NCI-H2107 treated with DMSO at 0.1 percent for 48 hours (cell line): Measurements from ENCODE around the gene NOB1.
"Not testable (repeated sequence)": the region's sequence is repeated elsewhere in the genome, so short reads cannot be mapped to it uniquely, and the experiment has no call there.

Source experiments
- DNase-seq: peaks from one replicate; lab custom pipeline; 2025; ENCODE audit not compliant: unreplicated experiment; lab: John Stamatoyannopoulos, UW

Gene NOB1

DNA sequence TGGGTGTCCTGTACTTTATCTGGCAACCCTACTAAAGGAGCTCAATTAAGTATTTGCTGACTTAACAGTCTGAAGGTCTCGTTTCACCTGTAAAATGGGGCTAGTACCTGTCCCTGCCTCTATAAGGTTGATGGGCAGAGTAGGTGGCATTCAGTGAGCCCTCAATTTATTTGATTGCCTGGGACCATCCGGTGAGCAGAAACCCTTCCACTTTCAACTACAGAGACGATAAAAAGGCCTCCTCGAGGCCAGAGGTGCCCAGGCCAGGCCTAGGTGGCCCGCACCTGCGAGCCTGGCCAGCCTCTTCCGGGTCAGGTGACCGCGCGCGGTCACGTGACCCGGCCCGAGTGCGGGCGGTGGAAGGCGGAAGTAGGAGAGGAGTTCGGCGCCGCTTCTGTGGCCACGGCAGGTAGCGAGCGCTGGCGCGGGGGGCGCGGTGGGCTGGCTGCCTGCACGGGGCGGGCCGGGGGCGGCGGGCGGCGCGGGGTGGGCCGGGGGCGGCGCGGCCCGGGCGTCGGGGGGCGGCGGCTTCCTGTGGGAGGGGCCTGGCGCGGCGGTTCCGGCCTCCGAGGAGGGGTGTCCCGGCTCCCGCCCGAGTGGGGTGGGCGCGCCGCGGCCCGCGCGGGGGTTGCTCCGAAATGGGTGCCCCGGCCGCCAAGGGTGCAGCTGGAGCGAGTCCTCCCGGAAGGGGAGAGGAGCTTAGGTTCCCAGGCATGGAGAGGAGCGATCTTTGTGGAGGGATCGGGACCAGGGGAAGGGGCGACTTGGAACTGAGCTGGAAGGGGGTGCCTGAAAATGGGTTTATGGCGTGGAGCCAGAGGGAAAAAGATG, 7.5 kb upstream of the NOB1 start, which contains the start of gene WWP2:
Gene WWP2 (plus strand): TSS at position 350 of the 831 bp plus-strand sequence. CDS start 24,679 bp downstream, outside the sequence.
- DNase-seq = peak; percentile 55

DNA sequence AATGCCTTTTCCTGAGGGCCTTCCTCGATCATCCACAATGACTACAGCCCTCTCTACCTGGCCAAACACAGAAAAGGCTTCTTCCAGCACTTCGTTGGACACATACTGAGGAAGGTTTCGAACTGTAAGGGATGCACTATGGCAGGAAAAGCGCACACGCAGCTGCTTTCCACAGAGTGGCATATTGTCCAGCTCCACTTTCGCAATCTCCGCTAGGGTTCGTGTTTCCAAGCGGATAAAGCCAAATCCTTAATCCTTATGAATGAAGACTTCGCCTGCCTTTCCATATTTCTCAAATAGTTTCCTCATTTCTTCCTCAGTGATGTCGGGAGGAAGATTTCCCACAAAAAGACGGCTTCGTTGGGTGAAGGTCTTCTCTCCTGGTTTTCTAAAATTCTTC, 2.6 kb upstream of the NOB1 start:
- not testable (repeated sequence) for DNase-seq

DNA sequence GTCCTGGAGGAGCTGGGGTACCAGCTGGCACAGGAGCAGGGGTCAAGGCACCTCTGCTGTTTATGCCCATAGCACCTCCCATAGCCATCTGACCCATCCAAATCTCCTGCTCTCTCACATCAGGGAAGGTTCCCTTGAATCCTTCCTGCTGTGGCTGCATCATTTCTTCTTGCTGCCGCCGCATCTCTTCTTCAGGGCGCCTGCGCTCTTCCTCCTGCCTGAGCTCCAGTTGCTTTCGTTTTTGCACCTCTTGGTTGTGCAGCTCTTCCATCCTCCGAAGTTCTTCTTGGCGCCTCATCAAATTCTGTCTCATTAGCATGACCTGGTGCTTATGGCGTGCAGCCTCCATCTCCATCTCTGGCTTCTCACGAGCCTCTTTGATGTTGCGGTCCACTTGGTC, 2.0 kb upstream of the NOB1 start:
- DNase-seq = no peak

DNA sequence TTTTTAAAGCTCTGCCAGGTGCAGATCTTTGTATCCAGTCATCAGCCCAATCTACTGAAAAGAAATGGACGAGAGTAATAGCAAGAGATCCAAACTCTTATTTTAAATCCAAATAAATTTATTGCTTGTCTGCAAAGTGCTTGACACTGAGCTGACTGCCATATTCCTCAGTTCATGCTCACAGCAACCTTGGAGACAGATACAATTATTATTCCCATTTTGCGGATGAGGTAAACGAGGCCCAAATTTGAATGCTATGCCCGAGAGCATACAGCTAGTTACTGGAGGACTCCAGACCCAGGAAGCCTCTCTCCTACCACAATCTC, 620 bp downstream of the NOB1 start:
- DNase-seq = no peak

DNA sequence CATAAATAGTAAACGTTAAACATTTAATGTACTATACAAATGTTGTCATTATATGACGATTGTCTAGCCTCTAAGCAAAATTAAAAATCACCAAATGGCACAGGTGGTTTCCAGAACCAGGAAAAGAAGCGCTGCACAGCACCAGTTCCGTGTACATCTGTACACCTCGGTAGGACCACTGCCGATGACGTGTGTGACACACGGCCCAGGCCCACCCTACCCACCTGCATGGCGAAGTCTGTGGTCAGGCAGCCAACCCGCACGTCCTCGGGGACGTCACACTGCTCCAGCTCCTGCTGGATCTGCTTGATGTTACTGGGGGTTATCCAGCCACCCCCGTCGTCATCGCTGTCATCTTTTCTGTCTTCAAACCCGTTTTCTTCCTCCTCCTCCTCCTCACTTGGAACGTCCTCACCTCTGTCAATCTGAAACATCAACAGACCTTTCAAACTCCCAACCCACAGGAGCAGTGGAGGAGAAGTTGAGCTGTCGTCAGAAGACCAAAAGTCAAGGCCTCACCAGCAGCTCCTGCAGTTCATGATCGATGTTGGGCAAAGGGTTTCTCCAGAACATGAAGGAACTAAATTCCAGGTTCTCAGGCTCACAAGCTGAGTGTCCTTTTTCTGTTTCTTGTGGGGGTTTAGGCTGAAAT, 5.9 kb downstream of the NOB1 start:
- DNase-seq = no peak

DNA sequence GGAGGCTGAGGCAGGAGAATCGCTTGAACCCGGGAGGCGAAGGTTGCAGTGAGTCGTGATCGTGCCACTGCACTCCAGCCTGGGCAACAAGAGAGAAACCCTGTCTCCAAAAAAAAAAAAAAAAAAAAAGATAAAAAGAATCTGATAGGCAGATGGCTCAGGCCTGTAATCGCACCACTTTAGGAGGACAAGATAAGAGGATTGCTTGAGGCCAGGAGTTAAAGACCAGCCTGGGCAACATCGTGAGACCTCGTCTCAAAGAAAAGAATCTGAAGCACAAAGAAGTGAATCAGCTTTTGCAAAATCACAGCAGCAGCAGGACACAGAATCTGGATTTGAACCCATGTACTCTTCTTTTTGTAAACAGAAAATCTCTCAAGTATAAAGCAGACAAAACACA, 7.6 kb downstream of the NOB1 start:
- no peak for DNase-seq

DNA sequence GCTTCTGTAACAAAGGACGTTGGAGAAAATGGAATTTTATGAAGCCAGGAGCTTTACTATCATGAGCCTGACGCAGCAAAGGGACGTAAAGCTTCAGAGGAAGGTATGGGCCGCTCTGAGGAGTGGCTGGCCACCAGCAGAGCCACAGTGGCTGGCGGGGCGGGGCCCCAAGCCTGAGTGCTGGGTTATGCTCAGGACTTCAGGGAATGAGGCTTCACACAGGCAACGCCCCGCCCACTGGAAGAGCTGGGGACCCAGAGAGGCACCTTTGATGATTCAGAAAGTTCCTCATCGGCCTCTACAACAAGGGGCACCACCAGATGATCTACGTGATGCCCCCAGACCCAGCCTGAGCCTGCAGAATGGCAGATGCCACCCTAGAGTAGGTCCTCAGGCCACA, 8.8 kb downstream of the NOB1 start:
- DNase-seq = no peak

DNA sequence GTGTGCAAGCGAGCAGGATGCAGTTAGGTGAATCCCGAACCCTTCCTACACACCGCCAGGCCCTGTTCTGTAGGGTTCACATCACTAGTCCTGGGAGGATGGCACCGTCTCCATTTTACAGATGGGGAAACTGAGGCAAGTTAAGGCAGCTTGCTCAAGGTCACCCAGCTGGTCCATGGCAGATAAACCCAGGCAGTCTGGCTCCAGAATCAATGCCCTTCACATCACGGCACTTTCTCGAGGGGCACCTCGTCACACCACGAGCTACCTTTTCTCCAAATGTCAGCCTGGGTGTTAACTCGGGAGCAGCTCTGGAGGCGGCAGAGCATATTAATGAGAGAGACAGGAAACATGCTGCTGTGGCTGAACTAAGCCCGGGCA, 9.5 kb downstream of the NOB1 start:
- DNase-seq = no peak

DNA sequence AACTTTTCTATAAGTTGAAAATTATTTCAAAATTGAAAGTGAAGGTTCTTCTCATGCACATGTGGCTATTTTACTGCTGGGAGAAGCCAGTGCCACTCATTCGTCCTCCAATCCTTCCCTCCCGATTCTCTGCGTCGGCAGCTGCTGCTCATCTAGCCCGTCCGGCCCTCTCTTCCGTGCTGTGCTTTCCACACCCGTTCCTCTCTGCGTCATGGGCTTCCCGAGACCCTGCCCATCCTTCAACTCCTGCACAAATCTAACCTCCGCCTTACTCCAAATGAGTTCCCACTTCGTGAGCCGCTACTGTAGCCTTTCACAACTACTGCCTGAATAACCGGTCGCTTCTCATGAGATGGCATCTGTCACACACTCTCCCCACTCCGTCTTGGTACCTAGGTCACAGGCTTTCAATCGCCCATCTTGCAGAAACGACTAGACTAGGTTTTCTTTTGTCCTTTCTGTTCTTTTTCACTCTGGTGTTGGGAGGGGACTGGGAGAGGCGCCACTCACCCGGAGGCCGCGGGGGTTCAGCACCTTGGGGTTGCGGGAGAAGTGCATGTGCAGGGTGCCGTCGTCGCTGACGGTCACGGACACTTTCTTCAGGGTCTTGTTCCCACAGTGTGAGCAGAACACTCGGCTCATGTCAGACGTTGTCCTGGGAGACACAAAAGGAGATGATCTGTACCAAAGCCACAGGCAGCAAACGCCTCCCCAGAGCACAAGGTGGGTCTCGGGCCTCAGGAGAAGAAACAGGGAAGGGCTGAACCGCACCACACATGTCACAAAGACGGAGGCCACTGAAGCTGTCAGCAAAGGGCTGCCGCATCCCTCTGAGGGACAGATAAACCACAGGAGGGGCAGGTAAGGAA, 10.1 kb downstream of the NOB1 start:
- DNase-seq = no peak

DNA sequence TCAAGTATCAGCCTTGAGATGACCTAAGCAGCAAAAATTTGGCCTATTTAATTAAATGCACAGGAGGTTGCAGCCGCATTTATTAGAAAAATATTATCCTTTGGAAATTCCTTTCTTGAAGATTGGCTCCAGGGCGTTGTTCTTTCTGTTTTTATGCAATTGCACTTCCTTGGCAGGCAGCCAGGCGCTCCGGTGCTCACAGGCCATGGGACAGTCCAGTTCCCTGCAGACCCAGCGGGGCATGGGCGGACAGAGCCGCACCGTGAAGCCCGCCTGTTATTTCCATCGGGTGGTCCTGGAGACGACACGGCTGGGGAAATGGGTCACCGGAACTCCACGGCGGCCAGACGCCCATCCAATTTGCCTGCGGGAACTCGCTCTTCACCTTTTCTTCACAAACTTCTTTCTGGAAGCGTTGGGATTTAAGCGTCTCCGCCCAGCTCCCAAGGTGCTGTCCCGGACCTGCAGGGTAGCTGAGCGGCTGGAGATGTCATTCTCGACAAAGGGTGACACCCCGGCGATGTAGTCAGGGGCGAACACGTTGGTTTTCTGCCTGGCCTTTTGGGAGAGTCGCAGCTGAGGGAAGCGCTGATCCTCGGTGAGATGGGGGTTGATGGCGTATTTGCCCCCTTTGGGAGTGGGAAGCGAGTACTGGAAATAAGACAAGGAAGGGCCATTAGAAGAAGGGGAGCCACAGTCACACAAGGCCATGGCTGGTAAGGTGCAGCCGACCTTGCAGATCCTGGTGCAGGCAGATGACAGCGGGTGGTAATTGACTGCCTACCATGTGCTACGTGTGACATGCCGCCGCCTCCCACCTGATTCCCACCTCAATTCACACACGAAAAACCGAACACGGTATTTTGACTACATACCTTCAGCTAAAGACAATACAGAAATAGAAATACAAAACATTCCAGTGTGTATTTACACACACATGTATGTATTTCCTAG, 12.5 kb downstream of the NOB1 start:
- DNase-seq = no peak

DNA sequence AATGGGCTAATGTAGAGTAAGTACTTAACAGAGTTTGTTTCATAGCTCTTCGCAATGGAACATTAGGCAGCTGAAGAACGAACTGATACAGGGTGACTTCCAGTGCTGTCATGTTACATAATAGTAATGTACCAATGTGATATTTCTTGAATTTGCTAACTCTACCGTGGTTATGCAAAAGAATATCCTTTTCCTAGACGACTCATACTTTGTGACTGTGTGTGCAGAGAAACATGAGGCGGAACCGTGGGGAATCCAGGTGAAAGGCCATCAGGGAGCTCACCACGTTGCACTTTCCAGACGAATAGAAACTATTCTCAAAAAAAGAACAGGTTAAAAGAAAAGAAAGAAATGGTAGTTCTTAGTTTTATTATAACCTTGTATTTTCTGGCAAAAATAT, 13.2 kb downstream of the NOB1 start:
- DNase-seq = no peak

DNA sequence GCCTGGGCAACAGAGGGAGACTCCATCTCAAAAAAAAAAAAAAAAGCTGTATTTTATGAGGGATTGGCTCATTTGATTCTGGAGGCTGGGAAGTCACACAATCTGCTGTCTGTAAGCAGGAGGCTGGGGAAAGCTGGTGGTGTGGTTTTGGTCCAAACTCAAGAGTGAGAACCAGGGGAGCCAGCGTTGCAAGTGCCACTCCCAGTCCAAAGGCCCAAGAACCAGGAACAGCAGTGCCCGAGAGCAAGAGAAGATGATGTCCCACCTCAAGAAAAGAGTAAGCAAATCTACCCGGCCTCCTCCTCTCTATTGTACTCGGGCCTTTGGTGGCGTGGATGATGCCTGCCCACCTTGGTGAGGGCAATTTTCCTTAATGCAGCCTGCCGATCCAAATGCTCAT, 22.6 kb downstream of the NOB1 start:
- DNase-seq = no peak

DNA sequence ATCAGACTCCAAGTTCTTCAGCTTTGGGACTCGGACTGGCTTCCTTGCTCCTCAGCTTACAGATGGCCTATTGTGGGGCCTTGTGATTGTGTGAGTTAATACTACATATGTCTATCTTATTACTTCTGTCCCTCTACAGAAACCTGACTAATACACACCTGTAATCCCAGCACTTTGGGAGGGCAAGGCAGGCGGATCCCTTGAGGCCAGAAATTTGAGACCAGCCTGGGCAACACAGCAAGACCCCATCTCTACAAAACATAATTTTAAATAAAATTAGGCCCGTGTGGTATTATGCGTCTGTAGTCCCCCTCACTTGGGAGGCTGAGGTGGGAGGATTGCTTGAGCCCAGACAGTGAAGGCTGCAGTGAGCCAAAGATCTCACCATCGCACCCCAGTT, 23.4 kb downstream of the NOB1 start:
- DNase-seq = not testable (repeated sequence)

DNA sequence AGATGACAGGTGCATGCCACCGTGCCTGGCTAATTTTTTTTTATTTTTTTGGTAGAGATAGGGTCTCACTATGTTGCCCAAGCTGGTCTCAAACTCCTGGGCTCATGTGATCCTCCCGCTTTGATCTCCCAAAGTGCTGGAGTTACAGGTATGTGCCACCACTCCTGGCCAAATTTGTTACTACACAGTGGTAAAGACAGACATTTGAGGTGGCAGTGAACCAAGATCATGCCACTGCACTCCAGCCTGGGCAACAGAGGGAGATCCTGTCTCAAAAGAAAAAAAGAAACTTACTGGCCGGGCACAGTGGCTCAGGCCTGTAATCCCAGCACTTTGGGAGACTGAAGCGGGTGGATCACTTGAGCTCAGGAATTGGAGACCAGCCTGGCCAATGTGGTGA, 25.7 kb downstream of the NOB1 start:
- DNase-seq = not testable (repeated sequence)

DNA sequence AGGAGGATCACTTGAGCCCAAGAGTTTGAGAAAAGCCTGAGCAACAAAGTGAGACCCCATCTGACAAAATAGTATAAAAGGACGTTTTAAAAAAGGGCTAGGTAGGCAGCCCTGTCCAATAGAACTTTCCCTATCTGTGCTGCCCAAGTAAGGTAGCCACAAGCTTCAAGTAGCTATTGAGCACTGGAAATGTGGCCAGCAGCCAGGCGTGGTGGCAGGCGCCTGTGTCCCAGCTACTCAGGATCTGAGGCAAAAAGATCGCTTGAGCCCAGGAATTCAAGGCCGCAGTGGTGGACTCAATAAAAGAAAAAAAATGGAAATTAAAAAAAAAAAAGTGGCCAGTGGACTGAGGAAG, 26.8 kb downstream of the NOB1 start:
- peak; percentile 32 for DNase-seq

DNA sequence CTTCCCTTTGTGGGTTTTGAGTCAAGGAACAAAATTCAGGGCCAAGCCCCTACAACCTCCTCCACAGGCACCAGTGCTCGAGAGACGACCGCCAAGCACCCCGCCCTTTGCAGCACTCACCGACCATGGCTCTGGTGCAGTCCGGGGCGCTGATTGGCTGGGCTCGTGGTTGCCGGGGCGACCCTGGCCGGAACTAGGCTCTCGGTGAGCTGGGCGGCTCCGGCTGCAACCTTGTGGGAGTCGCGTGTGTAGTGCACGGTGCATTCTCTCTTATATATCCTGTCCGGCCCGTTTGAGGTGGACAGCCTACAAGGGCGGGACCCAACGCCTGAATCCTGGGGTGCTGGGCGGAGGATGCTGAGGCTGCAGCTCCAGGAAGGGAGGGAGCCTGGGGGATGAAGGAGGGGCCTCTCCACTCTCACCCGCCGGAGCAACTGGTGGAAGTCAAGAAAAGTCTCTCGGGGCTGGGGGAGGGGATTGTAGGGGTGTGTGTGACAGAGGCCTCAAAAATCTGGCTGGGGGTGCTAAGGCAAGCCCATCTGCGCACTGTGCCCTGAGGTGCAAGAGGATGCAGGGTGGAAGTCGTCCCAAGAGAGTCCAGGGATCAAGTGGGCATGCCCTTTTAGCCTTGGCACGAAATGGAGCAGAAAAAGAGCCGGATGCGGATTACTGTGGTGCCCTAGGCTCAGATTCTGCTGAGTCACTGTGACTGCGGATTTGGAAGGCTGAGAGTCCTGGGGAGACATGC, 28.2 kb downstream of the NOB1 start, which contains the start of gene NQO1:
Gene NQO1 (minus strand): TSS at position 248 of the 748 bp plus-strand sequence. CDS start 121 bp downstream, at position 127.
- peak; percentile 89 for DNase-seq

DNA sequence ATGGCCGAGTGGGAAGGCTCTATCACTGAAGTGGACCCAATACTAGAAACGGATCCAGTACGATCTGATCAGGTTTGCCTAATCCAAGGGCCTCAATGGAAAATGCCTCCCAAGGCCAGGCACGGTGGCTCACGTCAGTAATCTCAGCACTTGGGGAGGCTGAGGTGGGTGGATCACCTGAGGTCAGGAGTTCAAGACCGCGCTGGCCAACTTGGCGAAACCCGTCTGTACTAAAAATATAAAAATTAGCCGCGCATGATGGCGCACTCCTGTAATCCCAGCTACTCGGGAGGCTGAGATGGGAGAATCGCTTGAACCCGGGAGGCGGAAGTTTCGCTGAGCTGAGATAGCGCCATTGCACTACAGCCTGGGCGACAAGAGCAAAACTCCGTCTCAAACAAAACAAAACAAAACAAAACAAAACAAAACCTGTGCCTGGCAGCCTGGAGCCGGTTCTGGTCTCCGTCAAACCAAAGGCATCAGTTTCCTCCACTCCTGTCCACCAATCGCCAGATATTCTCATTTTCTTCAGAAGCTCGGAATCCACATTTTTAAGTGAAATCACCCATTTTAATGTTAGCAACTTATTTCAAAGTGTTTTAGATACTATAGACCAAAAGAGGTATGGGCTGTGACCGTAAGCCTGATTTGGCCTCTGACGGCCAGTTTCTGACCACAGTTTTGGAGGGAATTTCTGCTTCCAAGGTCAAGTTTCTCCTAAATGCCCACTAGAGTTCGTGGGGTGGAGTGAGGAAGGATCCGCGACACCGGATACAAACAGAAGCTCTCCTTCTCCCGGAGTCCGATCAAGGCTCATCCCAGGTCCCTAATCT, 29.0 kb downstream of the NOB1 start:
- no peak for DNase-seq

DNA sequence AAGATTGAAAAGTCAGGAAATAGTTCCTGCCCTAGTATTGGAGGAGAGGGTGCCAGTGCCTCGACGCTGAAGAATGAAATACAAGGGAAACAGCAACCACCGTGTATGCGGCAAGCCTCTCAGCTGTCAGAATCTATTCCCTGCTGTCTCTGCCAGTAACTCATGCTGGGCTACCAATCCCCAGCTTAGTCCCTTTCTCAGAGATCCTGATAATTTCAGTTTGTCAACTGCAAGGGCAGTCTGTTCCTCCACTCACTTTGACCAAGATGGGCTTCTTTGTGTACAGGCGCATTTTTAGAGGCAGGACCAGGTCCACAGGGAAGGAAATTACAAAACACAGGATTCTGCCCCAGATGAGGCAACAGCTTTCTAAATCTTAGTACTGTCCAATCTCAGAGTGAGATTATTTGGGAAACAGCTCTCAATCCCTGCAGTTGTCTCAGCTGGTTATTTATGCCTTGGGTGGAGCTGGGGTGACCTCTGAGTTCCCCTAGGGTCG, 29.7 kb downstream of the NOB1 start:
- DNase-seq = no peak

DNA sequence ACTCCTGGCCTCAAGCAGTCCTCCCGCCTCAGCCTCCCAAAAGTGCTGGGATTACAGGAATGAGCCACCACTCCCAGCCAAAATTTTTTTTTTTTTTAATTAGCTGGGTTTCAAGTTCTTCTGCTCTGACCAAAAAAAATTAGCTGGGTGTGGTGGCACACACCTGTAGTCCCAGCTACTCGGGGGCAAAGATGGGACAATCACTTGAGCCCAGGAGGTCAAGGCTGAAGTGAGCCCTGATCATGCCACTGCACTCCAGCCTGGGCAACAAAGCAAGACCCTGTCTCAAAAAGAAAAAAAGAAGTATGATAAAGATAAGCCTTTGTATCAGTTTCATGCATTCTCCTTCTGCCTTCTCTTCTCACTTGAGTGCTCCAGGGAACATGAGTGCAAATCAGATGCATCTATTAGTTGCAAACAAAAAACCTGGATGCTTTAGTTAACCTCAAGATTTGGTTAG, 30.3 kb downstream of the NOB1 start:
- DNase-seq = no peak
